IPS DF 19.7 (cell line): ENCODE data around the gene P2RX5.
A peak's percentile ranks its signal among the peaks of the same experiment; 100 is the strongest.

Experiments
- DNase-seq: peaks from one replicate; pipeline ENCODE4 v3.0.0-alpha.2; 2013; ENCODE audit warnings: low read depth, low spot score

Gene P2RX5

GRCh38 chr17:3657588-3657869, 38.4 kb downstream of the P2RX5 start:
- no peak for DNase-seq

- DNase-seq, result no peak
Measured at GRCh38 chr17:3656755-3657587, 39.0 kb downstream of the P2RX5 start.

- DNase-seq, result no peak
Measured at GRCh38 chr17:3656353-3656752, 39.6 kb downstream of the P2RX5 start.

- DNase-seq, result no peak
Measured at GRCh38 chr17:3655766-3656165, 40.2 kb downstream of the P2RX5 start.

GRCh38 chr17:3647769-3648555, 48.0 kb downstream of the P2RX5 start:
- DNase-seq, result no peak

GRCh38 chr17:3647251-3647650, 48.7 kb downstream of the P2RX5 start:
- no peak for DNase-seq

- DNase-seq, result no peak
Measured at GRCh38 chr17:3645310-3645709, 50.6 kb downstream of the P2RX5 start.

- DNase-seq, result no peak
Measured at GRCh38 chr17:3643889-3644349, 52.0 kb downstream of the P2RX5 start.

- no peak for DNase-seq
Measured at GRCh38 chr17:3641717-3642486, 54.1 kb downstream of the P2RX5 start.

- no peak for DNase-seq
Measured at GRCh38 chr17:3641014-3641413, 54.9 kb downstream of the P2RX5 start.

GRCh38 chr17:3639981-3640596, 55.9 kb downstream of the P2RX5 start:
- no peak for DNase-seq

- no peak for DNase-seq
Measured at GRCh38 chr17:3636908-3637373, 59.0 kb downstream of the P2RX5 start.

GRCh38 chr17:3636154-3636907, 59.6 kb downstream of the P2RX5 start, which contains the start of the genes CTNS and SHPK:
CTNS (plus strand) TSS chr17:3636760; CDS start chr17:3640207, 3,447 bp downstream.
SHPK (minus strand) TSS chr17:3636250; CDS start chr17:3636219, 31 bp downstream.
- DNase-seq, result peak; percentile 60

- no peak for DNase-seq
Measured at GRCh38 chr17:3635474-3636153, 60.3 kb downstream of the P2RX5 start.

- DNase-seq, result no peak
Measured at GRCh38 chr17:3632287-3632686, 63.7 kb downstream of the P2RX5 start.

- no peak for DNase-seq
Measured at GRCh38 chr17:3630781-3631180, 65.2 kb downstream of the P2RX5 start.

GRCh38 chr17:3627769-3628167, 68.2 kb downstream of the P2RX5 start:
- no peak for DNase-seq

- no peak for DNase-seq
Measured at GRCh38 chr17:3626831-3627768, 68.9 kb downstream of the P2RX5 start.
